Cardiac fibroblast (primary cell): Measurements from ENCODE around the gene FCRL6.

Experiments used
- DNase-seq, 2 donors: peaks; one replicate each; pipeline versions ENCODE4 v3.0.0 to v3.0.0-alpha.2; 2010; ENCODE audit warnings: low read depth in 2 of 2
- H3K4me3 ChIP-seq, 2 donors: replicated peaks in 1 of 2; 1 replicate in 1 of 2; 2 replicates in 1 of 2; pipeline ENCODE4 v1.5.1; 2011; ENCODE audit warnings: low read depth in 2 of 2, low read length in 2 of 2, mild to moderate bottlenecking in 2 of 2, moderate library complexity in 1 of 2
- TF ChIP-seq, protein P1 (sequence below): IDR thresholded peaks from one replicate; pipeline ENCODE4 v1.5.1; 2011; ENCODE audit warnings: low read depth, mild to moderate bottlenecking, low read length, inconsistent platforms

The FCRL6 gene

DNA sequence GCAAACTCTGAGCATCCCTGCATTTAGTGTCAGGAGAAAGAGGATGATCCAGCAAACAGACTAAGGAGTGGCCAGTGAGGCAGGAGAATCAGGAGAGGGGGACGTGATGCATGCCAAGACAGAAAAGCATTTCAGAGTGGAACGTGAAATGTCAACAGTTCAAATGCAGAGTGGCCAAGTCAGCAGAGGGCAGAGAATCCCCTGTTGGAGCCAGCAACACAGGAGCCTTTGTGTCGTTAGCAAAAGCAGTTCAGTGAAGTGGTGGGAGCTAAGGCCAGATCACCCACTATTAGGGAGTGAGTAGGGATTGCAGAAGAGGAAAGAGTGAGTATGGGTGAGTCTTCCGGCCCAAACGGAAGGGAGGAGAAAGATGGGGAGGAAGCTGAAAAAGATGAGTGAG, 6.6 kb upstream of the FCRL6 start:
- DNase-seq: no peak
- TF ChIP-seq, protein P1, sequence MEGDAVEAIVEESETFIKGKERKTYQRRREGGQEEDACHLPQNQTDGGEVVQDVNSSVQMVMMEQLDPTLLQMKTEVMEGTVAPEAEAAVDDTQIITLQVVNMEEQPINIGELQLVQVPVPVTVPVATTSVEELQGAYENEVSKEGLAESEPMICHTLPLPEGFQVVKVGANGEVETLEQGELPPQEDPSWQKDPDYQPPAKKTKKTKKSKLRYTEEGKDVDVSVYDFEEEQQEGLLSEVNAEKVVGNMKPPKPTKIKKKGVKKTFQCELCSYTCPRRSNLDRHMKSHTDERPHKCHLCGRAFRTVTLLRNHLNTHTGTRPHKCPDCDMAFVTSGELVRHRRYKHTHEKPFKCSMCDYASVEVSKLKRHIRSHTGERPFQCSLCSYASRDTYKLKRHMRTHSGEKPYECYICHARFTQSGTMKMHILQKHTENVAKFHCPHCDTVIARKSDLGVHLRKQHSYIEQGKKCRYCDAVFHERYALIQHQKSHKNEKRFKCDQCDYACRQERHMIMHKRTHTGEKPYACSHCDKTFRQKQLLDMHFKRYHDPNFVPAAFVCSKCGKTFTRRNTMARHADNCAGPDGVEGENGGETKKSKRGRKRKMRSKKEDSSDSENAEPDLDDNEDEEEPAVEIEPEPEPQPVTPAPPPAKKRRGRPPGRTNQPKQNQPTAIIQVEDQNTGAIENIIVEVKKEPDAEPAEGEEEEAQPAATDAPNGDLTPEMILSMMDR: no peak
- H3K4me3 ChIP-seq: no peak overlapping the region

DNA sequence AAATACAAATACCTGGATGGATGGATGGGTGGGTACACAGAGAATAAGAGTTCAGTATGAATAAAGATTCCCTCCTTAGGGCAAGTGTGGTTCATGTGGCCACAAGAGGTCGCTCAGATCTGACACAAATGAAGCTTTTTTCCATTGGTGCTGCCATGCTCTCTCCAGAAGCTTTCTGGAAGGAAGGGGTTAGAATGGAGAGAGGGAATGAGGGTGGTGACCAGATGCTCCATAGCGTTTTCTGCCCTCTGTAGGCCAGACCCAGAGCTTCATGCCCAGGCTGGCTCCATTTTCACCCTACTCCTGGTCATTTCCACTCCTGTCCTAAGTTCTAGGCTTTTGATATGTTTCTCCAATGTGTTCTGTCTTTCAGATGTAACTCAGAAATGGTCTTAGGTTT, 3.3 kb upstream of the FCRL6 start:
- TF ChIP-seq, protein P1: peak; percentile 70
- no peak overlapping the region for H3K4me3 ChIP-seq
- DNase-seq: peak; percentile 91

DNA sequence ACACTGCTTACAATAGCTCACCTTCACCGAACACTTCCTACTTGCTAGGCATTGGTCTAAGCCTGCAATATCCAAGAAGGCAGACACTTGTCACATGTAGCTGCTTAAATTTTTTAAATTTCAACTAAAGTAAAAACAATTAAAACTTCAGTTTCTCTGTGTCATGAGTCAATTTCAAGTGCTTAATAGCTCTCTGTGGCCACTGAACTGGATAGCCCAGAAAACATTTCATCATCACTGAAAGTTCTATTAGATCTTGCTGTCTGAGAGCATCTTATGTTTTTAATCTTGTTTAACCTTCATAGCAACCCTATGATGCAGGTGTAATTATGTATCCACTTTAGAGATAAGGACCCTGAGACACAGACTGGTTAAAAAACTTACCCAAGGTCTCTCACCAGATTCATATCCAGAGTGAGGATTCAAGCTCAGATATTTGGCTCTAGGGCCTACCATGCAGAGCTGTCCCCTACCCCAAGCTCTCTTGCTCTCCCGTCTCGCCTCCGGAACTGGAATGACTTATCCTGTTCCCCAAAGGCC, 2.6 kb upstream of the FCRL6 start:
- H3K4me3 ChIP-seq: no peak overlapping the region
- no peak for DNase-seq
- TF ChIP-seq, protein P1: no peak

DNA sequence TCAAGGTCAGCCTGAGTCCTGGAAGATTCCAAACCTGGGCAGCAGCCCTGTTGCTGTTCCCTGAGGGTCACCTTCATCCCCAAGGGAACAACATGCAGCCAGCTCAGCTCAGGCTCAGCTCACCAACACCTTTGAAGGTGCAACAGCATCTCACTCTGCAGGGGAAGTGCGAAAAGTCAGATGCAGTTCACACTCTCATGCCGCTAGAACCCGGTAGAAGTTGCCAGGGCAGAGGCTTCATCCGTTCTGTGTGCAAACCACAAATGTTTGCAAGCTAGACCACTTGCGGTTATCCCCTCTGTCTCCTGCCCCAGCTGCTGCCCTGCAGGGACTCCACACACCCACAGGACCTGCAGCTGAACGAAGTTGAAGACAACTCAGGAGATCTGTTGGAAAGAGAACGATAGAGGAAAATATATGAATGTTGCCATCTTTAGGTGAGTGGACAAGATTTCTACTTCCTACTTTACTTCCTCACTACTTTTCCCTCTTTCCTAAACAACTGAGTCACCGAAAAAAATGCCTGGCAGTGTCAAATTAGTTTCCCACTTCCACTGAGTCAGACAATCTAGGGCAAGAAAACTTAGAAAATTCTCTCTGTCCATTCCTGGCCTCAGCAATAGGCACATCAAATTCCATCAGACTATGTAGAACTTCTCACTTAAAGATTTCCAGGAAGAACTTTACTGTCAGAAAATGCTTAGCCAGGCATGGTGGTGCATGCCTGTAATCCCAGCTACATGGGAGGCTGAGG, 1.8 kb upstream of the FCRL6 start:
- TF ChIP-seq, protein P1: no peak
- no peak overlapping the region for H3K4me3 ChIP-seq
- DNase-seq: no peak

DNA sequence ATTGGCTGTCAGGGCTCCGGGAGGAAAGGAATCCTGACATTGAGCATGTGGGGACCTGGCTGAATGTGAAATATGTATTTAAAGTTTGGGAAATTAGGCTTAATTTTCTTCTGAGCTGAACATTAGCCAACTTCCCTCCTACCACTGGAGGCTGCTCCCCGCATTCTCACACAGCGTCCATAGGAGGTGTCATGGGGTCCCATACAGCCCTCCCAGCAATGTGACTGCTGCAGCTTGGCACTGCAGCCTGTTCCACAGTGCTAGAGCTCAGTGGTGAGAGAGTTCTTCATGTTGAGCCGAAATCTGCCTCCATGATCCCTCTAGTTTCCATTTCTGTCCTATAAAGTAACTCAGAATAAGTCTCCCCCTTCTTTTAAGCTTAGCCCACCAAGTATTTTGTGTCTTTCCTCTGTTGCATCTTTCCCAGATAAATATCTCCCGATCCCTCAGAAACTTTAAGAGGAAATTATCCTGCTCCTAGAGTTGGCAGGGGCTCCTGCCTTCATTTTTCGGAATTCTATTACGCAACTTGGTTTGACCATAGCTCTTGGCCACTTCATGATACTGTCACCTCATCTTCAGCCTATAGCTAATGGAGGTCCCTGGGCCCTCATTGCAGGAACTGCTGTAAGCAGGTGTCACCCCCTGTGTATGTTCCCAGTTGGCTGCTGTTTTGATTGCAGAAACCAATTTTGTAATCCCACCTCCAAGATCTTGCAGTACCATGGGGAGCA, 2.0 kb downstream of the FCRL6 start:
- H3K4me3 ChIP-seq: no peak overlapping the region
- TF ChIP-seq, protein P1: no peak
- no peak for DNase-seq

DNA sequence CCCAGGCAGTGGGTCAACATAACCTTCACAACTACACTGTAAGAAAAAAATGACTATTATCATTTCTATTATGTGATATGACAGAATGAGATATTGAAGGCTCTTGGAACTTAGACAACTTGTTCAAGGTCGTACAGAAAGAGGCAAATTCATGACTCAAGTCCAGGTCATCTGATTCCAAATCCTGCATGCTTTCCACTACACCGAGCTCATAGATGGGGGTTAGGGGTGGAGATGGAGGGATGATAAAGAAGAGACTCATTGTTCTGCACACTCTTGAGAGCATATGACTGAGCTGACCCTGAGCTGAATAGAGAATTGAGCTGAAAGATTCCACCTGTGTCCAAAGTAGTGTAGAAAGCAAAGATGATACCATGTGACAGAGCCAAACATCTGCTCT, 2.8 kb downstream of the FCRL6 start:
- TF ChIP-seq, protein P1: no peak
- no peak overlapping the region for H3K4me3 ChIP-seq
- no peak for DNase-seq
